ENCODE data around the gene CYS1. TPM values are rescaled to one million over a fixed set of nuclear protein-coding genes. Genes with fewer than 3 reads are reported as not detected.
"Not testable (repeated sequence)": the region's sequence is repeated elsewhere in the genome, so short reads cannot be mapped to it uniquely, and the experiment has no call there.

CYS1 gene
- total RNA-seq, 1 experiment from 2014 or later = not detected

GRCh38 chr2:10104906-10105305 is 24.7 kb upstream of the CYS1 start:
- not testable (repeated sequence) for H3K4me1 ChIP-seq; DNase-seq; H3K27me3 ChIP-seq; H3K27ac ChIP-seq; H3K9me3 ChIP-seq (replicated peaks); H3K4me3 ChIP-seq; H3K36me3 ChIP-seq

- no peaks in the 10 kb centered on the region for H3K27me3 ChIP-seq
- H3K36me3 ChIP-seq = no peaks in the 10 kb centered on the region
- peaks cover 7% of the 10 kb centered on the region for H3K4me1 ChIP-seq
- no peaks in the 10 kb centered on the region for H3K9me3 ChIP-seq (replicated peaks)
- H3K4me3 ChIP-seq = no peak overlapping the region
- DNase-seq = peak; percentile 70 to 89
- no peak overlapping the region for H3K27ac ChIP-seq
Observed at GRCh38 chr2:10103179-10103578, 23.0 kb upstream of the CYS1 start.

- Histone ChIP-seq H3K36me3 (no peaks in the 10 kb centered on the region), H3K4me1 (peaks cover 10% of the 10 kb centered on the region), H3K4me3 (no peak overlapping the region), H3K27ac (no peak overlapping the region), H3K27me3 (0 out of 2 replicates have a peak, but pooled peaks cover 5% of the 10 kb centered on the region), H3K9me3 (replicated peaks) (no peaks in the 10 kb centered on the region)
- DNase-seq = no peak
Observed at GRCh38 chr2:10101491-10101890, 21.3 kb upstream of the CYS1 start.

- Histone ChIP-seq H3K27ac (no peak overlapping the region), H3K4me3 (no peak overlapping the region), H3K27me3 (peaks cover 8% of the 10 kb centered on the region; the same call in 1 of the 2 replicates), H3K4me1 (peaks cover 6% of the 10 kb centered on the region; the same call in 1 of the 2 replicates), H3K9me3 (replicated peaks) (no peaks in the 10 kb centered on the region), H3K36me3 (no peaks in the 10 kb centered on the region)
- DNase-seq = peak; percentile 70 to 83
Observed at GRCh38 chr2:10097352-10098148, 17.3 kb upstream of the CYS1 start.

GRCh38 chr2:10096641-10097040 is 16.4 kb upstream of the CYS1 start:
- H3K4me1 ChIP-seq = peaks cover 6% of the 10 kb centered on the region; the same call in 1 of the 2 replicates
- no peak for DNase-seq
- no peaks in the 10 kb centered on the region for H3K36me3 ChIP-seq
- no peak overlapping the region for H3K4me3 ChIP-seq
- H3K27me3 ChIP-seq = peaks cover 8% of the 10 kb centered on the region; the same call in 1 of the 2 replicates
- H3K9me3 ChIP-seq (replicated peaks) = no peaks in the 10 kb centered on the region
- H3K27ac ChIP-seq = no peak overlapping the region

- Histone ChIP-seq H3K36me3 (no peaks in the 10 kb centered on the region), H3K27me3 (peaks cover 8% of the 10 kb centered on the region; the same call in 1 of the 2 replicates), H3K4me1 (0 out of 2 replicates have a peak, but pooled peaks cover 3% of the 10 kb centered on the region), H3K27ac (no peak overlapping the region), H3K9me3 (replicated peaks) (no peaks in the 10 kb centered on the region), H3K4me3 (no peak overlapping the region)
- no peak for DNase-seq
Observed at GRCh38 chr2:10095175-10095574, 15.0 kb upstream of the CYS1 start.

- DNase-seq = no peak
- no peaks in the 10 kb centered on the region for H3K9me3 ChIP-seq (replicated peaks)
- no peaks in the 10 kb centered on the region for H3K36me3 ChIP-seq
- H3K4me3 ChIP-seq = no peak overlapping the region
- H3K27ac ChIP-seq = no peak overlapping the region
- 0 out of 2 replicates have a peak, but pooled peaks cover 3% of the 10 kb centered on the region for H3K4me1 ChIP-seq
- H3K27me3 ChIP-seq = peaks cover 8% of the 10 kb centered on the region; the same call in 1 of the 2 replicates
Observed at GRCh38 chr2:10094271-10094814, 14.1 kb upstream of the CYS1 start.

GRCh38 chr2:10091889-10092244 is 11.7 kb upstream of the CYS1 start:
- not testable (repeated sequence) for H3K9me3 ChIP-seq (replicated peaks); H3K27me3 ChIP-seq; H3K27ac ChIP-seq; DNase-seq; H3K4me1 ChIP-seq; H3K36me3 ChIP-seq; H3K4me3 ChIP-seq

GRCh38 chr2:10091182-10091888 is 11.1 kb upstream of the CYS1 start:
- Histone ChIP-seq H3K27ac (no peak overlapping the region), H3K4me3 (no peak overlapping the region)

GRCh38 chr2:10089565-10090190 is 9.5 kb upstream of the CYS1 start:
- no peak for DNase-seq
- Histone ChIP-seq H3K27ac (no peak overlapping the region), H3K4me3 (no peak overlapping the region), H3K27me3 (0 out of 2 replicates have a peak, but pooled peaks cover 2% of the 10 kb centered on the region), H3K4me1 (no peaks in the 10 kb centered on the region), H3K9me3 (replicated peaks) (no peaks in the 10 kb centered on the region), H3K36me3 (no peaks in the 10 kb centered on the region)

More at GRCh38 chr2:10091182-10091888, 11.1 kb upstream of the CYS1 start:
- no peak for DNase-seq
- Histone ChIP-seq H3K4me1 (no peaks in the 10 kb centered on the region), H3K9me3 (replicated peaks) (no peaks in the 10 kb centered on the region), H3K27me3 (peaks cover 3% of the 10 kb centered on the region; the same call in 1 of the 2 replicates), H3K36me3 (no peaks in the 10 kb centered on the region)

GRCh38 chr2:10087360-10087759 is 7.1 kb upstream of the CYS1 start:
- H3K27ac ChIP-seq = no peak overlapping the region
- no peaks in the 10 kb centered on the region for H3K9me3 ChIP-seq (replicated peaks)
- H3K36me3 ChIP-seq = no peaks in the 10 kb centered on the region
- H3K4me3 ChIP-seq = no peak overlapping the region
- no peaks in the 10 kb centered on the region for H3K4me1 ChIP-seq
- no peak for DNase-seq
- H3K27me3 ChIP-seq = 0 out of 2 replicates have a peak, but pooled peaks cover 2% of the 10 kb centered on the region

- DNase-seq = no peak
- Histone ChIP-seq H3K4me3 (no peak overlapping the region), H3K27ac (no peak overlapping the region), H3K36me3 (no peaks in the 10 kb centered on the region), H3K9me3 (replicated peaks) (no peaks in the 10 kb centered on the region), H3K4me1 (no peaks in the 10 kb centered on the region), H3K27me3 (0 out of 2 replicates have a peak, but pooled peaks cover 2% of the 10 kb centered on the region)
Observed at GRCh38 chr2:10086950-10087349, 6.7 kb upstream of the CYS1 start.

GRCh38 chr2:10085668-10086059 is 5.5 kb upstream of the CYS1 start:
- Histone ChIP-seq H3K4me1 (no peaks in the 10 kb centered on the region), H3K9me3 (replicated peaks) (no peaks in the 10 kb centered on the region), H3K4me3 (no peak overlapping the region), H3K27me3 (peaks cover 8% of the 10 kb centered on the region; the same call in 1 of the 2 replicates), H3K36me3 (no peaks in the 10 kb centered on the region), H3K27ac (no peak overlapping the region)
- no peak for DNase-seq

GRCh38 chr2:10085043-10085667 is 4.9 kb upstream of the CYS1 start:
- H3K36me3 ChIP-seq = no peaks in the 10 kb centered on the region
- no peak for DNase-seq
- no peaks in the 10 kb centered on the region for H3K9me3 ChIP-seq (replicated peaks)
- H3K4me3 ChIP-seq = no peak overlapping the region
- H3K27me3 ChIP-seq = peaks cover 10% of the 10 kb centered on the region; the same call in 1 of the 2 replicates
- H3K27ac ChIP-seq = no peak overlapping the region
- H3K4me1 ChIP-seq = no peaks in the 10 kb centered on the region

Data from SJCRH30 (cell line).